HG03565 (cell line): ENCODE results near the gene UXS1.
"Not testable (repeated sequence)": the region's sequence is repeated elsewhere in the genome, so short reads cannot be mapped to it uniquely, and the experiment has no call there.

Experiments
- ATAC-seq: cut with Tn5 transposase; IDR thresholded peaks from one replicate; pipeline ENCODE4 v1.9.1; 2021; ENCODE audit warnings: mild to moderate bottlenecking, moderate library complexity; ENCODE audit not compliant: unreplicated experiment

UXS1 gene

DNA sequence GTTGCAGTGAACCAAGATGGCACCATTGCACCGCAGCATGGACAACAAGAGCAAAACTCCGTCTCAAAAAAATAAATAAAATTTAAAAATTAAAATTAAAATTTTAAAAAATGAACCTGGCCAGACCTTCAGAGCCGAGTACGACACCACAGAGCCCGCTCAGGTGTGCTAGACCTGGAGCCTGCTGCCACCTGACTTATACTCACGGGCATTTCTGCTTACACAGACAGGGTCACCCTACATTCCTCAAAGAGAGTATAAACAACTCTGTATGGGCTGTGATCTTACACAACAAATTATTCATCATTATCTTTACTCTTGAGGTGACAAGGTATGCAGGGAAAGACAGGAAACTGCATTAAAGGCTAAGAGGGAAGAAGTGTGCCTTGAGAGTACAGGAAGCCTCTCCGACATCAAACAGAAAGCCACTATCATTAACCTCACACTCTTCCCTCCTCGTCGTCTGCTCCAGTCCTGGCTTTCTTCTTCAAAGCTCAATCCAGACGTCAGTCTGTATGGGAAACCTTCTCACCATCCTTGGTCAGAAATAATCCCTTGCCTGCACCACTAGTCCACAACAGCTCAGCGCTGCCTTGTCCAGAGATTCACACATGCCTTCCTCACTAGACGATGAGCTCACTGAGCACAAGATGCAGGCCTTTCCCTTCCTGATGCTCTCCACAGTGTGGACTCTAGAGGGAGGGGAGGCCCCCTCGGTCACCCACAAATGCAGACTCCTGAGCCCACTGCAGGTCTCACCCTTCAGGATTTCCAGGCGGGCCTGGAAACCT is 56.2 kb downstream of the UXS1 start:
- no peak for ATAC-seq

DNA sequence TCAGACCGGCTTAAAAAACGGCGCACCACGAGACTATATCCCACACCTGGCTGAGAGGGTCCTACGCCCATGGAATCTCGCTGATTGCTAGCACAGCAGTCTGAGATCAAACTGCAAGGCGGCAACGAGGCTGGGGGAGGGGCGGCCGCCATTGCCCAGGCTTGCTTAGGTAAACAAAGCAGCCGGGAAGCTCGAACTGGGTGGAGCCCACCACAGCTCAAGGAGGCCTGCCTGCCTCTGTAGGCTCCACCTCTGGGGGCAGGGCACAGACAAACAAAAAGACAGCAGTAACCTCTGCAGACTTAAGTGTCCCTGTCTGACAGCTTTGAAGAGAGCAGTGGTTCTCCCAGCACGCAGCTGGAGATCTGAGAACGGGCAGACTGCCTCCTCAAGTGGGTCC is 62.9 kb downstream of the UXS1 start:
- not testable (repeated sequence) for ATAC-seq

DNA sequence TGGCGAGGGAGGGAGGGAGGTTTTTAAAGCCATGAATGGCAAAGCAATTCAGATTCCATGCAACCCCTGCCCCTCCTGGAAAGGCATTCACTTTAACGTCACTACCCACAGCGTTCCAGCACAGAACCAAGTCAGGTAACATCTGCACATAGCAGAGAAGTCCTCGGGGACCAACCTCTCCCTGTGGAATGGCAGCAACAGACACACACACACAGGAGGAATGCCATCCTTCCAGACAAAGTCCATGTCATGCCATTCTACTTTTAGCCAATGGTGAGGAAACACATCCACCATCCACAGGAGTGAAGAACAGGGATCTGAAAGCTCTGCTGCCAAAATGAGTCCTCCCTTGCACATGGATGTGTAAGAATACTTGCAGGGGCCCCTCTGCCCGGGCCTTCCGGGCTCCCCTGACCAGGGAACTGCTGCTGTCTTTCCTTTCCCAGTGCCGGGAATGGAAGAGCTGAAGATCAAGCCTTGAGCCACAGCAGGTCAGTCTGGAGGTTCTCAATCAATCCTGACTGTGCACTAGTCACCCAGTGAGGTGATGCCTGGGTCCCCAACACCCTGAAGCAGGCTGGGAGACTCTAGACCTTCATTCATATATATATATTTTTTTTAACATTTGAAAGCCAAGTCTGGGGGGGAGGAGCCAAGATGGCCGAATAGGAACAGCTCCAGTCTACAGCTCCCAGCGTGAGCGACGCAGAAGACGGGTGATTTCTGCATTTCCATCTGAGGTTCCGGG is 63.7 kb downstream of the UXS1 start:
- no peak for ATAC-seq

DNA sequence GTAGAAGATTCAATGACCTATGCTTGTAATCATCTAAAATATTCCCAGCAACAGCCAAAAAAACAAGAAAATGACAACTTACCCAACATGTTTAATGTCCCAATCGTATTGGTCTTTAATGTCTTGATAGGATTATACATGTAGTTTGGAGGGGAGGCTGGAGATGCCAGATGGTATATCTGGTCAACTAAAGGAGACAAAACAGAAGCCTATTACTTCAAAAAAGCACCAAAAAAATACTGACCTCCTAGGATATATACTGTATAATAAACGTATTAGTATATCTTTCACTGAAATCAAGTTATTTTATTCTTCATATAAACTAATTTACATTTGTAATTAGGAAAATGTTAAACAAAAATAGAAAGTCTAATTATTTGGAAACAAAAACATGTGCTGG is 64.5 kb downstream of the UXS1 start:
- no peak for ATAC-seq

GRCh38 chr2:106129150-106129549 is 65.0 kb downstream of the UXS1 start:
- no peak for ATAC-seq

DNA sequence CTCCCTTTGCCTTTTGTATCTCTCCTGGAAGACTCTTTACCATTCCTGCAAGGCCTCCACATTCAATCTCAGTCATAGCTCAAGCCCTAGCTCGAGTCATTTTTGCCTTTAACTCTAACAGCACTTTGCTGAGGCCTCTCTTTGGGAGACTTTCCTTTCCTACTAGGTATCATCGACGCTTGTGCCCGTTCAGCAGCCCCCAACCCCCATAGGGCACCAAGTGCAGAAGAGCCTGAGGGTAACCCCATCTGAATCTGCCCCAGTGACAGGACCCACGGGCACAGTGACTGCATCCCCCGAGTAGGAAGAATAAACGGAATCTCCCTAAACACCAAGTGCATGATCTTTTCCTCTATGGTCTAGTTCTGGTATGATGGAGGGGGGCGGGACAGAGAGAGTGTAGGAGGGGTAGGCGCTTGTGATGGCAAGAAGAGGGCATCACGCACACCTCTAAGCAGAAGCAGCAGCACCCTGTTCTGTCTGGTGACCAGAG is 66.3 kb downstream of the UXS1 start:
- no peak for ATAC-seq

GRCh38 chr2:106127282-106127771 is 66.8 kb downstream of the UXS1 start:
- no peak for ATAC-seq

- ATAC-seq = no peak
These were observed 67.3 kb downstream of the UXS1 start for GRCh38 chr2:106126705-106127281.

GRCh38 chr2:106126295-106126694 is 67.8 kb downstream of the UXS1 start:
- ATAC-seq = no peak

DNA sequence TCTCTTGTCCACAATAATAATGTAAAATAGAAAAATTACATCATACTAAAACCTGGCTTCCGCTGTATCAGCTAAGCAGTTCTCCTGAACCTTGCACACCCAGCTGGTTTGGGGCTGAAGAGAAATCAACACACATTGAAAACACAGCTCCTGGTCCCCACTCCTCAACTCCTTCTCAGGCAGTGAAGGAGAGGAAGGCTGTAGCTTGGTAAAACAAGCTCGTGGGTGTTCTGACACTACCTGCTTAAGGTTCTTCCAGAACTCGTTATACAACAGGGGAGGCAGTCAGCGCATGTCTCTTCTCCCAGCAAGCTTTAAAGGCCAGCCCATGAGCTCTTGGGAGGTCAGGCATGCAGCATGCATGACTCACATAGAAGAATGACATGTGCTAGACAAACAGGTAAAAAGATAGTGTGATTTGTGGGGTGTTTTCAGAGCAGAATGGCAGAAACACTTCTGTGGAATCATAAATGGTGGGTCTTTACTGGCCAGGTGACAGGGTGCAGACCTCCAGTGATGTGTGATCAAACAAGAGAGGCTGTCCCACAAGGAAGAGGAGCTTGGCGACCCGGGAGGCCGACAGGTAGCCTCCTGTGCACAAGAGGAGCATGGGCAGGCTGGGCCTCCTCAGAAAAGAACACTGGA is 69.1 kb downstream of the UXS1 start:
- ATAC-seq = no peak

- ATAC-seq = no peak
These were observed 69.9 kb downstream of the UXS1 start for GRCh38 chr2:106124106-106124756.

GRCh38 chr2:106122157-106122556 is 71.9 kb downstream of the UXS1 start:
- no peak for ATAC-seq

- ATAC-seq = no peak
These were observed 73.7 kb downstream of the UXS1 start for GRCh38 chr2:106120432-106120831.

- no peak for ATAC-seq
These were observed 75.0 kb downstream of the UXS1 start for GRCh38 chr2:106119074-106119473.

DNA sequence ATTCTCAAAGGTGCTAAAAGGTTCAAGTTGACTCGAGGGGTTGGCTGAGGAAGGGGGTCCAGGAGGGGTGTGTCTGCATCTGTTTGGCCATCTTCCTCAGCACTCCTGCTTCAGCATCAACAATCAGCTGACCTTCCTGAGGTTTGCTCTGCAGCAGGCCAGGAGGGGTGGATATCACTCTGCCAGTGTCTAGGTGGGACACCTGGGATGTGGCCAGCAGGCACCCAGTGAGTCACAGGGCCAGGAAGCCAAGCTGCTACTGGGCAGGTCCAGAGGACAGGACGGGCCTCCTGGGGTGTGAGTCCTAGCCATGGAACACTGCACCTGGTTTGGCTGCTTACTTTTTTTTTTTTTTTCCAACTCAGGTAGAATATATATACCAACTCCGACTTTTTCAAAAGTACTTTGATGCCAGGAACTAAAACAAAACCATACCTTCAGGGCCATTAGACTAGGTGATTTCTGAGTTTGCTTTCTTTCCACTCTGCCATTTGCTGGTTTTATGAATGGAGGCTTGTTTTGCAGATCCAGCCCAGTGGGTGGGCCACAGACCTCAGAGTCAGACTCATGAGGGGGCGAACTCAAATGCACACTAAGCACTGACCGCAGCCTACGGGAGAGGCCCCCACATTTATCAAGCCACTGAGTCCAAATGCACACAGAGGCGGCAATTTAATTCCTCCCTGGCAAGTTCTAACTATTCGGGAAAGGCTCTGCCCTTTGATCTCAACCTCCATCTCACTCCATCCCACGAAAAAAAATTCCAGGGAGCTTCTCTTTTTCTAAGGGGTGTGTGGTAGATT is 76.0 kb downstream of the UXS1 start:
- no peak for ATAC-seq

- no peak for ATAC-seq
These were observed 76.8 kb downstream of the UXS1 start for GRCh38 chr2:106117347-106117746.

GRCh38 chr2:106116248-106116647 is 77.9 kb downstream of the UXS1 start:
- no peak for ATAC-seq

DNA sequence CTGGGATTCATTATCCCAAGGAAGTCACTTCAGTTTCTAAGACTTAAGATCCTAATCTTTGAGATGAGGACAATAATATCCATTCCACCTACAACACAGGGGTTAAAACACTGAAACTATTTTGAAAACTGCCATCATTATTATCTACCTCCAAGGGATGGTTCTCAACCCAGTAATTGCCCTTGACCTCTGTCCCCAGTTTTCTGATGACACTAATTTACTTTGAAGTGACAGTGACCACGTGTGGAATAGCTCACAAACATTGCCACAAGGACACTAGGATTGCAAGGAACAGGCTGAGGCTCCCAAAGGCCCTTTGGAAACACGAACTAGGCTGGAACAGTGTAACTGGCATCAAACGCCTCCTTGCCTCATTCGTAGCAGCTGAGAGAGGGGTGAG is 78.4 kb downstream of the UXS1 start:
- ATAC-seq = no peak

- ATAC-seq = peak; percentile 77
These were observed 78.9 kb downstream of the UXS1 start for GRCh38 chr2:106115250-106115649.

DNA sequence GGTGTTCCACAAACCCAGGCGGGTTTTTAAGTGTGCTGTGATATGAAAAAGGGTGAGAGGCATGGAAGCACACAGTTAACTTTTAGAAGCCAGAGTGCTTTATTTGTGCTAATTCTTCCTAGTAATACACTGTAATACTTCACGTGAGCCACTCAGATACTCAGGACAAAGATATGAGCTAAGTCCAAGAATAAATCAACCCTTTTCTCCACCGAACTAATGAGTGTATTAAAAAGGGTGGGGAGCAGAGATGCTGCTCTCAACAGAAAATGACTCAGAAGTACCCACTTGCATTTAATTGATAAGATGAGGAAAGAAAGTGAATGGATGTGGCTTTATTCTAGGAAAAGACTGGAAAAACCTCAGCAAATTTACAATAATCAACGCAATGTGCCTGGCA is 79.9 kb downstream of the UXS1 start:
- no peak for ATAC-seq
